HG02938 (cell line): Measurements from ENCODE around the gene RAB15.

Experiments
- ATAC-seq: cut with Tn5 transposase; IDR thresholded peaks from one replicate; pipeline ENCODE4 v1.9.1; 2021; ENCODE audit warnings: mild to moderate bottlenecking, moderate library complexity; ENCODE audit not compliant: unreplicated experiment

The RAB15 gene

DNA sequence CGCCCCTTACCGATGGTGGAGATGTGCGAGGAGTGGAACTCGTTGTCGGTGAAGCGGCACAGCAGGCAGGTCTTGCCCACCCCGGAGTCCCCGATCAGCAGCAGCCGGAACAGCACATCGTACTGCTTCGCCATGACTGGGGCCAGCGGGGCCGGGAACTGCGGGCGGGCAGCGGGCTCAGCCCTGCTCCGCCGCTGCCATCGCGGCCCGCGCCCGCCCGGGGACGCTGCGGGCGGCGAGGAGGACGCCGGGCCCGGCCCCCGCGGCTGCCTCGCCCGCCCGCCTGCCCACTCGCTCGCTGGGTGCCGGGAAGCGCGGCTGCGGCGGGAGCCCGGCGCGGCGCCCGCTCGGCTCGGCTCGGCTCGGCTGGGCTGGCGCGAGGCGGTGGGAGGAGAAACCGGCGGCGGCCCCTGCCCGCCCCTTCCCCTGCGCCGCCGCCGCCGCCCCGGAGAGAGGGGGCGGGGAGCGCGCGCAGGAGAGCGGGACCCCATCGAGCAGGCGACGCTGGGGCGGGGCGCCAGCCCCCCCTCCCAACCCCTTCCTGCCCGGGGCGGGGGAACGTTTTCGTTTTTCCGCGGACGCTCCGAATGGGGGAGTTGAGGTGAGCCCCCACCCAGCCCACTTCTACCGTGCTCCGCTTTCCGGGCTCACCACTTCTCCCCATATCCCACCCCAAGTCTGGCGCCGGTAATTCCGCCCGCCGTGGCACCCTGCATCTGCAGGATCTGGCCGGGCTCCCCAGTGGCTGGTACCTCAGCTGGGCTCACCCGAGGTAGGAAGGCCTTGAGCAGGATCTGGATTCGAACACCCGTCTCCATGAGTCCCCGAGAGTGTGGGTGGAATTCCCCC, at the start of gene RAB15:
Gene RAB15, minus strand, starts transcription at position 394 of the 849 bp plus-strand sequence. Its CDS starts 260 bp downstream, at position 134.
- ATAC-seq = no peak

- no peak for ATAC-seq
These were observed 47.9 kb upstream of the RAB15 start for GRCh38 chr14:65019944-65020566.

- ATAC-seq = no peak
These were observed 44.3 kb upstream of the RAB15 start for GRCh38 chr14:65016471-65016870.

DNA sequence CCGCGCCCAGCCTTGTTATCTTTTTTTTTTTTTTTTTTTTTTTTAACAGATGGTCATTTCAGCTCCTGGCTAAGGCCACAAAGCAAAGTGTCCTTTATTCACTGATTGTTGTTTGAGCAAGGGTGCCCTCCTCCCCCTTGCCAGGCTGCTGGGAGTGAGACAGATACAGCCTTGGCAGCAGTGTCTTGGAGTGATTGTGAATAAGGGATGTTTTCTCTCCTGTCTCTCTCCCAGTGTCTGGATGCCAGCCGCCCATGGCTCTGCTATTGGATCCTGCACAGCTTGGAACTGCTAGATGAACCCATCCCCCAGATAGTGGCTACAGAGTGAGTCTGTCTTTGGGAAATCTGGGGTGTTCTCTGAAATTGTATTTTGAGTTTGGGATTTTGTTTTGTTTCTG, 43.3 kb upstream of the RAB15 start:
- no peak for ATAC-seq

DNA sequence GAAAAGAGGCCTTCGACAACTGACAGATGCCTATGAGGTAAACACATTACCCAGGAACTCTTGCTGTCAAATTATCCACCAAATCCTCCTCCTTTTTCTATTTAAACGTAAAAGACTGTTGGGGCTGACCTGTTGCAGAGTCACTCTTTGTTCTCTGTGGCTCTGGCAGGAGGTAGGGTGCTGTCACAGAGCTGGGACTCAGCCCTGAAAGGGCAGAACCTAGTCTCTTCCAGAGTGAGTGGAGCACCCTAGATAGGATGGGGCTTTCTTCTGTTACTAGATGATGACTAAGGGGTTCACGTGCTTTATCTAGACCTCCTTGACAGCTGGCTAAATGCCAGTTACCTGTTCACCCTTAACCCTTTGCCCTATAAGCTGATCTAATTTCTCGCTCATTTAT, 40.2 kb upstream of the RAB15 start:
- ATAC-seq = no peak

- ATAC-seq = no peak
These were observed 39.4 kb upstream of the RAB15 start for GRCh38 chr14:65011538-65011937.

- ATAC-seq = no peak
These were observed 38.2 kb upstream of the RAB15 start for GRCh38 chr14:65010211-65010931.

GRCh38 chr14:65007202-65007601, 35.1 kb upstream of the RAB15 start:
- no peak for ATAC-seq

DNA sequence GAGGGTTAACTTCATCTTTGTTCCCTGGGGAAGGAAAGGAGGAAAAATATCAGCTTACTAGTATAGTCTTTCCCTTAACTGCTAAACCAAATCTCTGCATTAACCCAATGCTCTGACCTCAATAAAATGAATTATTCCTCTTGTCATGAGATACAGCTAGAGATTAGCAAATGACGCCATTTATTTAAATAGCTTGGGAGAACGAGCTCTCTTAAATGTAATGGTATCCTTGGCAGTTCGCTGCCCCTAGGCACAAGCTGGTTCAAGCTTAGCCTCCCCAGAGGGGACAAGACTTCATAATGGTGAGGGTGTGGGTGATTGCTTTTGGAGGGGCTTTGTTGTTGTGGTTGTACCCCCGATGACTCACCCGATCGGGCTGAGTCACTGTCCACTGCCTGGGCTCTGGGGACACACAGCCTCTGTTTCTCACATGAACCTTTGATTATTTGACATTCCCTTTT, 34.2 kb upstream of the RAB15 start:
- no peak for ATAC-seq

DNA sequence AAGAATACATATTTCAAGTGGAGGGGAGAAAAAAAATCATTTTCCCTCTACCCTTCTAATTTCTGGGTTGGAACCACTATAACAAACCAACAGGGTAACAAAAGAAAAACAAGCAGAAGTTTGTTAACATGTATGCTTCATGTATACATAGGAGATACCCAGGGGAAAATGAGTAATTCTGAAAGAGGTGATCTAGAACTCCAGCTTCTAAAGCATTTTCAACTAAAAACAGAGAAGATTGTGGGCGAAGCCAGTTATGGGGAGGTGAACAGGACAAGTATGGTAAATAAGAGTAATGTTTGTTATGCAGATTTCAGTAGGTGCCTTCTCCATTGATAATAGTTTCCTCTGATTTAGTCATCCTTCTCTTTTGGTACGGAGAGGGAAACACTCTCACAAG, 31.3 kb upstream of the RAB15 start:
- peak; percentile 53 for ATAC-seq

GRCh38 chr14:65002586-65003210, 30.6 kb upstream of the RAB15 start:
- ATAC-seq = no peak

DNA sequence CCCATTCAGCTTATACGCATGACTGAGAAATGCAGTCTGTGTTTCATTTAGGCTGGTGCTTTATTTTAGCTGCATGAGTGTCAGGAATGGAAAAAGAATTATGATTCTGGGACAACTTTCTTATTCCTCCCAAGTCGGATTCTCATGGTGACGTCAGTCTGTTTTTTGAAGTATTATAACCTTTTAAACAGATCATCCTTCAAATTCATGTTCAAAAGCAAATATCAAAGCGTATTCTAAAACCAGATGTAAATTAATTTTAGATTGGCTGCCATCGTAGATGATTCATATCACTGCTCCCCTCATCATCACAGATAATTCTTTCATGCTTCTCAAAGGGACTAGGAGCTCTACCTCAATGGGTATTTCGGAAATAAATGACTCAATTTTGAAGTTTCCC, 29.6 kb upstream of the RAB15 start:
- ATAC-seq = no peak

- no peak for ATAC-seq
These were observed 28.9 kb upstream of the RAB15 start for GRCh38 chr14:65000898-65001591.

DNA sequence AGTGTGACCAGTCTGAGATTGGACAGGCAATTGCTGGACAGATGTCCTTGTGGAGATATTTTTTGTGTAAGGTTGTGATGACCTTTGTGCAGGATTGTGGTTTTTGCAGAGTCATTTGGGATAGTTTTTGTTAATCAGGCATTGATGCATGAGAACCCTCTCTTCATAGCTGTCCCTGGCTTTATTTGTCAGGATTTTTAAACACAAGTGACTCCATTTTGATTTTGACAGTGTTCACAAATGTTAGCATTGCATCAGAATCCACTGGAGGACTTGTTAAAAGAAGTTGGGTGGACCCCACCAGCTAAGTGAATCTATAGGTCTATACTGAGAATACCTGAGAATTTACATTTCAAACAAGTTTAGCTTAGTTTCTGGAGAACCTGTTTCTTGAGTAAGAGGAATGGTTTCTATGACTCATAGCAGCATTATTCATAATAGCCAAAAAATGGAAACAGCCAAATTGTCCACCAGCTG, 26.4 kb upstream of the RAB15 start:
- peak; percentile 42 for ATAC-seq

- ATAC-seq = no peak
These were observed 25.1 kb upstream of the RAB15 start for GRCh38 chr14:64997108-64997794.

GRCh38 chr14:64995291-64995690, 23.2 kb upstream of the RAB15 start:
- ATAC-seq = no peak

GRCh38 chr14:64994540-64994939, 22.4 kb upstream of the RAB15 start:
- no peak for ATAC-seq

- no peak for ATAC-seq
These were observed 21.3 kb upstream of the RAB15 start for GRCh38 chr14:64993266-64993930.

- ATAC-seq = no peak
These were observed 20.3 kb upstream of the RAB15 start for GRCh38 chr14:64992328-64992885.
